HG03565 (cell line): ENCODE measurements around the gene PUSL1.

ENCODE experiments used
- ATAC-seq: cut with Tn5 transposase; IDR thresholded peaks from one replicate; pipeline ENCODE4 v1.9.1; 2021; ENCODE audit warnings: mild to moderate bottlenecking, moderate library complexity; ENCODE audit not compliant: unreplicated experiment

PUSL1 gene

DNA sequence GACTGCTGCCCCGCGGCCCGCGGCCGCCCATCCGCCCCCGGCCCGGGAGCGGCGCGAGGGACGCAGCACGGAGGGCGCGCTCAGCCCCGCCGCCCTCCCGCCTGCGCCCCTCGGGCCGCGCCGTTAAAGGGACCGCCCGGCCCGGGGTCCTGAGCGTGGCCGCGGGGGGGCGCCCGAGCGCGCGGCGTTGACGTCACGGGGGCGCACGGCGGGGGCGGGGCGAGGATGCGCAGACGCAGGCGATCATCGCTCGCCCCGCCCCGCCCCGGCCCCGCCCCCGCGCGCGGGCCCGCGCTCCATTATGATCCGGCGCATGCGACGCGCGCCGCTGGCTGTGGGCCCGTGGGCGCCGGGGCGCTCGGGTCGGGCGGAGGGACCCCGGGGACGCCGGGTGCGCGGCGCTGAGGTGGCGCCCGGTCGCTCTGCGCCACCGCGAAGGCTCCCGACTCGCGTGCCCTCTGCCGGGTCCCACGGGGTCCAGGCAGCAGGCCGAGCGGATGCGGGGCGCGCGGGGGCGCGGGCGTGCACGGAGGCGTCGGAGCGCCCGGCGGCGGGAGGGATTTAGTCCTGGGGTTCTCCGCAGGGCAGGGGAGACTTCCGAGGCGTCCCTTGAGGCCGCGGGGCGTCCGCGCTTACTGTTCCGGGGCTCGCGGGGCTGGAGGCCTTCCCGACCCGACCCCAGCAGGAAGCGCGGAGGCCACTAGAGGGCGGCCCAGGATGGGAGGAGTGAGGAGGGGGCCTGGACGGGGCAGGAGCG lies 41.0 kb downstream of the PUSL1 start, which contains the start of gene DVL1:
DVL1 (minus strand) TSS at position 163 of the 757 bp plus-strand sequence. CDS start 353 bp downstream, outside the sequence.
- ATAC-seq: peak; percentile 49

DNA sequence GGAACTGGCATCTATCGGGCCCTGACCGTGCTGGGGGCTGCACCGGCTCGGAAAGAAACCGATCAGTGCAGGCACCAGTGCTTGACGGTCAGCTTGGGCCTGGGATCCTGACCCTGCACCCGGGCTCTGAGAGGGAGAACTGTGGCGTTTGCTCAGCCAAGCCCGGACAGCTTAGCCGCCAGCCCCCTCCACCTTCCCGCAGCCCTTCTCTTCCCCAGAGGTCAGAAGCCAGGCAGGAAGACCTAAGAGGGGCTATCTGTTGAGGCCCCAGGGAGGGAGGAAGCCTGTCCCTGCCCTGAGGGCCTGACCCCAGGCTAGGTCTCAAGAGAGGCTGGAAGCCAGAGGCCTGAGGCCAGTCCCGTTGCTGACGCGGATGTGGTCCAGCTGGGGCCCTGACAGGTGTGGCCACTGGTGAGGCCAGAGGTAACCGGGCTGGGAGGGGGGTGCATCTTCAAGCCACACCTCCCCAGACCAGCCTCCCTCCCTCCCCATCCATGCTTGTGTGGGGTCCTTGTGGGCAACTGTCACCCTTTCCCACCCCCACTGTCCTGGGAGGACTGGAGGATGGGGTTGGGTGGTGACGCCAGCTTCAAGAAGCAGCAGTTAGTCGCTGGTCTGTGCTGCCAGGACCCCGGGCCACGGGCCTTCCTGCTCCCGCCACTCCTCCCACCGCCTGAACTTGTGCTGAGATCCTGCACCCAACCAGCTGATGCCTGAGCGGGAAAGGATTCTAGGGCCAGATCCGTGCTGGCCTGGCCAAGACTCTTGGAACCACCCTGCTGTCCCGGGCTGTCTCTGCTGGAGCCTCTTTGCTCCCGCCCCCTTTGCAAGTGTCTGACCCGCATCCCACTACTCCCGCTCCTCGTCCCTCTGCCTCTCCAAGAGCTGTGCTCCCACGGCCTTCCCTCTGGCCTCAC lies 43.4 kb downstream of the PUSL1 start:
- no peak for ATAC-seq

DNA sequence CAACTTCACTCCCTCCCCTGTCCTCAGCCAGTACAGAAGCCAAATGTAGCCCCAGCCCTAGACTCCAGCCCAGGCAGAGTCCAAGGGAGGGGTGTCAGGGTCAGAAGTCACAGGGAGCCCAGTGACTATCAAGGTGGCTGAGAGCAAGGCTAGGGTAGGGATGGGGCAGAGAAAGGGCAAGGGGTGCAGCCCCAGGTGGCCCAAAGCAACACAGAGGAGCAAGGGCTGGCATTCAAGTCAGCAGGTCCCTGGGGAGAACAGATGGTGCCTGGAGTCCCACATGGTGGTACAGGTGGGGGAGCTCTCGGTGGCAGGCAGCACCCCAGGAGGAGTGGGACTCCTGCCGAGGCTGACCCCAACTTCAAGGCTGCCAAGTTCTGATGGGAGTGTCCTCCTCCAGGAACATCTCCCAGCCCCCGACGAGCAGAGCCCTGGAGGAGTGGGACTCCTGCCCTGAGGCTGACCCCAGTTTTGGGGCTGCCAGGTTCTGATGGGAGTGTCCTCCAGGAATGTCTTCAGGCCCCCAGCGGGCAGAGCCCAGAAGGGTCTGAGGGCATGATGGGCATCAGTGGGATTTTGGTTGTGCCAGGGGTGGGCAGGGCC lies 44.5 kb downstream of the PUSL1 start:
- ATAC-seq: no peak

DNA sequence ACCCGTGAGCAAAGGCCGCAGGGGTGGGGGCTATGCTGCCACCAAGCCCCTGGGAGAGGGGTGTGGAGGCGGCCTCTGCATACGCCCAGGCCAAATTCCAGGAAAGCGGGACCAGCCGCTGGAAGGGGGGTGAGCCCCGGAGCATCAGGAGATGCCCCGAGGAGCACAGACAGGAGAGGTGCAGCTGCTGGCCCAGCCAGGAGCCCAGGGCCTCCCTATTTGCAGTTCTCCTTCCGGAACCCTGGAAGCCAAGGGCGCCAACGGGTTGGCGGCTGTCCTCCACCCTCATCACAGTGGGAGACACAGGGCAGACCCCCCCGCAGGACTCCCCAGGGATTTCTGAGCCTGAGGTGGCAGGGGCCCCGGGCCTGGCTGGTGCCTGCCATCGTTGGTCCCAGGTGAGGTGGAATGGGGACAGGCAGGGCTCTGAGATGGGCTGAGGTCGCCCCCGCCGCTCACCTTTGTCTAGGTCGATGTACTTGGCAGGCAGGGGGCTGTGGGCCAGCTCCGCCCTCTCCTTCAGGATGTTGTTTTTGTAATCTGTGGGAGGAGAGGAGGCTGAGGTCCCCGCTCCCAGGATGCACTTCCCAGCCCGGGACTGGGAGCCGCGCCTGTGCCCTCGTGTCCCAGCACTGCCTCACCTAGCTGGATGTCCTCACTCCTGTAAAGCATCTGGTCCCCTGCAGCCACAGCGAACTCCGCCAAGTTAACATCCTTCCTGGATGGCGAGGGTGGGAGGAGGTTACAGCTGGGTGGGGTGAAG lies 45.2 kb downstream of the PUSL1 start:
- ATAC-seq: no peak

DNA sequence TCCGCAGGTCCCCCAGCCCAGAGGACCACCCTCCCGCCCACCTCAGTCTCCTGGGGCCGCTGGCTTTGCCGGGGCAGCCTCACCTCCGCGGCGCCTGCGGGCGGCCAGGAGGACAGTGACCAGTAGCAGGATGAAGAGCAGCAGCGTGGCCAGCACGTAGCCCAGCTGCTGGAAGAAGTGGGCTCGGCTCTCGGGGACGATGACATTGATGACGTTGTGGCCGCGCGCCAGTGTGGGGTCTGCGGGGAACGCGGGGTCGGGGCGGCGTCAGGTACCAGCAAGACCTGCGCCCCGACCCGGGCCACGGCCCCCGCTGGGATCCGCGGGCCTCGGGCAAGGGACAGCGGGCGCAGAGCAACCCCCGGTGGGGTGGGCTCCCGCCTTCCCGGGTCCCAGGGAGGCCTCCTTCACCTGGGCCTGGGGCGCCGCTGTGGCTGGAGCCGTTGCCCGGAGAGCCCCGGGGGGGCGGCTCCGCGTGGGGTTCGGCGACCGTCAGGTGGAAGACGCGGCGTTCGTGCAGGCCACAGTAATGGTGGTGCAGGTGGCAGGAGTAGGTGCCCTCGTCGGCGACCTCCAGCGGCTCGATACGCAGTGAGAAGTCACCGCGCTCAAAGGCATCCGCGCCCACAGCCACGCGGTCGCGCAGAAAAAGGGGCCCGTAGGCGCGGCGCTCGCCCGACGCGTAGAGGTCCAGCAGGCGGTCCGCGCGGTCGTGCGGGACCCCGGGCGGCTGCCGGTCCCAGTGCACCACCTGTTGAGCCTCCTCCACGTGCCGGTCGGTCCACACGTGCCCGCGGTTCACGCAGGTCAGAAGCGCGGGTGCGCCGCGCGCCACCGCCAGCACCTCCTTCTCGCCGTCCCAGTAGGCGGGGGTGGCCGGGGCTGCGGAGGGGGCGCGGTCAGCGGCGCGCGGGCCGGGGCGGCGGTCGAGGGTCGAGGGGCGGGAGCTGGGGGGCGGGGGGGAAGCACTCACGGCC lies 46.2 kb downstream of the PUSL1 start:
- ATAC-seq: no peak

DNA sequence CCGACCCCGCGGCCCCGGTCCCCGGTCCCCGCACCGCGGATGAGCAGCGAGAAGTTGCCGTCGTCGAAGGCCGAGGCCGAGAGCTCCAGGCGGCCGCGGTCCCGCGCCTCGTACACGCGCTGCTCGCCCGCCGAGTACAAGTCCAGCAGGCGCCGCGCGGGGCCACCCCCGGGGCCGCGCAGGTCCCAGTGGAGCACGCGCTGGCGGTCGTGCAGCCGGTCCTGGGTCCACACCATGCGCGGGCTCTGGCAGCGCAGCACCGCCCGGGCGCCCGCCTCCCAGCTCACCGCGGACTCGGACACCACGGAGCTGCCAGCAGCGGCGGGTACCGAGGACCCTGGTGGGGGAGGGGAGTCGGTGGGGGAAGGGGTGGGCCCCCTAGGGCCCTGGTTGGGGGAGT lies 47.0 kb downstream of the PUSL1 start:
- no peak for ATAC-seq

DNA sequence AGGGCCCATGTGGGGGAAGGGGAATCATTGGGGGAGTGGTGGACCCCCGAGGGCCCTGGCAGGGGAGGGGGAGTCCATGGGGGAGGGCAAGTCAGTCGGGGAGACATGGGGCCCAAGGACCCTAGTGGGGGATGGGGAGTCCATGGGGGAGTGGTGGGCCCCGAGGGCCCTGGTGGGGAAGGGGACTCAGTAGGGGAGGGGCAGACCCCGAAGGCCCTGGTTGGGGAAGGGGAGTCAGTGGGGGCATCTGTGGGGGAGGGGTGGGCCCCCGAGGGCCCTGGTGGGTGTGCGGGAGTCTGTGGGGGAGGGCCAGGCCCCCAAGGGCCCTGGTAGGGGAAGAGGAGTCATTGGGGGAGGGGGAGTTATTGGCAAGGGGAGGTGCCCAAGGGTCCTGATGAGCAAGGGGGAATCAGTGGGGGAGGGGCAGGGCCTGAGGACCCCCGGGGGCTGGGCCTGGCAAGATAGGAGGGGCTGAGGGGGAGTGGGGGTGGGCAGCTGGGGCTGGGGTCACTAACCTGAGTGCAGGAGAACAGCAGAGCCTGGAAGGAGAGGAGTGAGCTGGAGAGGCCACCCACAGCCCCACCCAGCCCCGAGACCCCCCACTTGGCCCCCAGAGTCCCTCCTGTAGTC lies 47.9 kb downstream of the PUSL1 start:
- ATAC-seq: no peak

DNA sequence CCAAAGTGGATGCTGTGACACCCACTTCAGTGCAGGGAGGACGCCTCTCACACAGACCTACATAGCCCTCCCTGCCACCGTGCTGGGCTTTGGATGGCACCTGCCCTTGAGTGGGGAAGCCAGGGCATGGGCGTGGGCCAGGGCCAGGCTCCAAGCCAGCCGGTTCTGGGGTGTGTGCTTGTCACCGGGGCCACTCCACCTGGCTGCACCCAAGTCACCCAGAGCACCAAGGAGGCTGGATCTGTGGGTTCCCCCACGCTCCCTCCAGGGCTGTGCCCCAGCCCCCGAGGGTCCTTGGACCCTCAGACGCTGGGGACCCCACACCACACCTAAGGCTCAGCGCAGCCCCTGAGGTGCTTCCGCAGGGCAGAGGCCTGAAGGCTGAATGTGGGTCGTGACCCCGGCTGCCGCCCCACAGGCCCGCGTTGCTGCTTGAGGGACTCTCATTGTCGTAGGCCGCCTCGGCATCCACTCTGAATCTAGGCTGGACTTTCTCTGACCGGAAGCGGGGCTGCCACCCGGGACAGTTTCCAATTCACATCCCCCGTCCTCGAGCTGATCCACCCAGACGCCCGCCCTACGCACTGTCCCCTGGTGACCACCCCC lies 48.5 kb downstream of the PUSL1 start:
- ATAC-seq: no peak

DNA sequence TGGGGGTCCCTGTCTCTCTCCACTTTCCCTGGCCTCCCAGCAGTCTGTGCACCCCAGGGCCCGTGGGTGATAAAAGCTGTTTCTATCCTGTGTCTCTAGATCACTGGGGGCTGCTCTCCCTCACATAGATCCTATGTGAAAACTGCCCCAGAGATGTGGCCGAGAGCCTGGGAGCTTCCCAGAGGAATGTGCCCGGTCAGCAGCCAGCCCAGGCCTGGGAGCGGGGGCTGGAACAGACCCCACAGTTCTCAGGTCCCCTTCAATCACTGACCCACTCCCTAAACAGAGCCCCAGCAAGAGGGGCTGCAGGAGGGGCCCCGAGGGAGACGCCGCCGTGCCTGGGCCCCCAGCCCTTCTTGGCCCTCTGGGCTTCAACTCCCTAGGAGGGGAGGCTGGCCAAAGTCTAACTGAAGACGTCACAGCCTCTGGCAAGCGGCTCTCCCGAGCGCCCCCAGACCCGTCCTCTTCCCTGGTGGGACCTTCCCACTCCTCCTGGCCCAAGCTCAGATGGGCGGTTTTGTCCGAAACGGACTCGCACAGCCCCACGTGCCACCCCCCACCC lies 49.6 kb downstream of the PUSL1 start:
- ATAC-seq: no peak

DNA sequence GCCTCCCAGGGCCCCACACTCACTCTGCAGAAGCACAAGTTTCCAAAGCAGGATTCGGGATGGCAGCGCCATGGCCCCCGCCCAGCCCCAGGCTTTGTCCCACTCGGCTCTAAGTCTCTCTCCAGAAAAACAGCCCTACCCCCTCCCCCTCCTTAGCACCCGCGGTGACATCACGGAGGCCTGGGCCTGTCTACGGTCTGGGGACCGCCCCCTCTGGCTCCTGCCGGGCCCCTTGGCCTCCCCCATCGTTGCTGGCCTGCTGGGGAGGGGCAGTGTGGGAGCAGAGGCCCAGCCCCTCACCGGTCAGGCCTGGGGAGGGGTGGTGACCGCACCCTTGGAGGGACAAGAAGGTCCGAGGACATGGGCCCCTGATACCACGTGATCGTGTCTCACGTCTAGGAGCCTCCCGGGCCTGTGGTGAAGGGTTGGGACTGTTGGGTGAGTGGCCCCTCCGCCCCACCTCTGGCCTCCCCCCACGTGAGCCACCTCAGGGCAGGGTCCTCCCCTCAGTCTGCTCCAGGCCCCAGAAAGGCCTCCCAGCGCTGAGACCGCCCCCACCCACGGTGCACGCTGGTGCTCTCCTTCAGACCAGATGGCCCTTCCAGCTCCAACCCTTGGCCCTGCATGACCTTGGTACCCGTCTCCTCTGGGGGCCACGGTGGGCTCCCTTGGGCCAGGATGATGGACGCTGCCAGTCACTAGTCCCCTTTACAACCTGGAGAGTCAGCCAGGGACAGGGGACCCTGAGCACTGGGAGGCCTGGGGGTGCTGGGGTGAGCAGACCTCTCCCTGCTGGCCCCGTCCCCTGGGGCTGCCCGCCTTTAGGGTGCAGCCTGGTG lies 50.3 kb downstream of the PUSL1 start, which contains the start of gene MXRA8:
MXRA8 (minus strand) TSS at position 123 of the 839 bp plus-strand sequence; CDS start at position 72, 51 bp downstream.
- no peak for ATAC-seq

DNA sequence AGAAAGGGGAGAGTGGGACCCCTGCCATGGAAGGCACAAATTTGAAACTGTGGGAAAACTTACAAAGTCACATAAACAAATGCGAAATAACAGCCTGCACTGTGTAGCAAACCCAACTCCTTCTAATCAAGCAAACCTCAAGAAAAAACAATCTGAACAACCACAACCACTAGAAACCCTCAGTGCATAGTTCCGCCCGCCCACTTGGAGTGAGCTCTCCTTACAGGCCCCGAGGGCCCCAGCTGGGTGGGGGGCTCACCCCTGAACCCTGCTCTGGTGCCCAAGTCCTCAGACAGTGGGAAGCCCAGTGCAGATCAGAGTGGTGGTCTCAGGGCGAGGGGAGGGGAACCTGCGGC lies 50.9 kb downstream of the PUSL1 start:
- no peak for ATAC-seq

DNA sequence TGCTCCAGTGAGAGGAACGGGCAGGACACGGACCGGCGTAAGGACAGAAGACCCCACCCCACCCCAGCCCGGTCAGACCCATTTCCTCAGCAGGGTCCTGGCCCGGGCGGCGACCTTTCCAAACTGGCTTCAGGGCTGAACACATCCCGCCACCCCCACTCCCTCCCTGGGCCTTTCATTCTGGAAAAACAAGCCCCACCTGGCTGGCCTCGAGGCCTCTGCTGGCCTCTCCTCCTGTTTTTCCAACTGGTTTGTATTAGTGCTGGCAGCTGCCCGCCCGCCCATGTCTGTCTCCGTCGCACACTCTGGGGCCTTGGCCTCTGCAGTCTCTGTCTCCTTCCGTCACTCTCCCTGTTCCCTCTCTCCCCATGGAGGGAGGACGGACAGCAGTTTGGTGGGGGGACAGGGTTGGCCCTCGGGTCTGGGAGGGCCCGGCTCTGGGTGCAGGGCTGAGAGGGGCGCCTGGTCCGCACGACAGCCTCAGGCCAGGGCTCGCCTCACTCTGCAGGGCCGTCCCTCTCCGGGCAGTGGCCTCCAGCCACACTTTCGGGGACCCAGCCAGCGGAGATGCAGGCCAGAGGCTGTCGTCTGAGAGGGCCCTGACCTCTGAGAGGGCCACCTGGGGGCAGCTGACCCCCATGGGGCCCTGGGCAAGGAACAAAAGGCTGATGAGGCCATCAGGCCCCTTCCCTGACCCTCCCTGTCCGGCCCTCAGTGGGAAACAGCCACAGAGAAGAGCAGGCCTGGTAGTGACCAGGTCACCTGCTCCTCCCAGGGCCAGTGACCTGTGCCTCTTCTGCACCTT lies 51.5 kb downstream of the PUSL1 start:
- no peak for ATAC-seq

DNA sequence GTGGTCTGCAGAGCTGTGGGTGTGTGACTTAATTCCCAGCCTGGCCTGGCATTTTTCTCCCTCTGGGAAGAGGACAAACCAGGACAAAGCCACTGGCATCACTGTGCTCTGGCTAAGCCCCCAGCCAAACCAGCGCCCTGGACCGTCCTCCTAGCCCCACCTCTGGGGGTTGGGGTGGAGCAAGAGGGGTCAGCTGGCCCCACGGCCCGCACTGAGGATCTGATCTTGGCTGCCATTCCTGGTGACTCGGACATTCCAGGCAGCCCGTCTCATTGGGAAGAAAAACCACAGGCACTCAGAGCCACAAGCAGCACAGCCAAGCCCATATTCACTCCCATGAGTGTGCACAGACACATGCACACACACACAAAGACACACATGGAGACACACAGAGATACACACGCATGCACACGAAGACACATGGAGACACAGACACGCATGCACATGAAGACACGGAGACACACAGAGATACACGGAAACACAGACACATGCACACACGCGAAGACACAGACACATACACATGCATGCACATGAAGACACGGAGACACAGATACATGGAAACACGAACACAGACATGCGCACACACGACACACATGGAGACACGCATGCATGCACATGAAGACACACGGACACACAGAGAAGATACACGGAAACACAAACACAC lies 52.2 kb downstream of the PUSL1 start:
- no peak for ATAC-seq
